A673 (cell line): ENCODE data around the gene BORCS6.

Experiments used
- EZH2 ChIP-seq: fragments of 200-600 bp; sonication (generic); IDR thresholded peaks from 2 replicates; pipeline ENCODE4 v1.6.1; 2017; ENCODE audit warnings: borderline replicate concordance, low read depth, mild to moderate bottlenecking, mixed read lengths, antibody characterized with exemption, low read length; ENCODE audit not compliant: poor library complexity, severe bottlenecking
- TF ChIP-seq, protein P1 (sequence below): fragments of 300-800, 200-600 bp; sonication (generic); conservative IDR thresholded peaks from 2 replicates; pipeline ENCODE4 v1.5.1; 2017; ENCODE audit warnings: low read depth, mild to moderate bottlenecking, antibody characterized with exemption, low read length, moderate library complexity, mixed read lengths

DNA sequence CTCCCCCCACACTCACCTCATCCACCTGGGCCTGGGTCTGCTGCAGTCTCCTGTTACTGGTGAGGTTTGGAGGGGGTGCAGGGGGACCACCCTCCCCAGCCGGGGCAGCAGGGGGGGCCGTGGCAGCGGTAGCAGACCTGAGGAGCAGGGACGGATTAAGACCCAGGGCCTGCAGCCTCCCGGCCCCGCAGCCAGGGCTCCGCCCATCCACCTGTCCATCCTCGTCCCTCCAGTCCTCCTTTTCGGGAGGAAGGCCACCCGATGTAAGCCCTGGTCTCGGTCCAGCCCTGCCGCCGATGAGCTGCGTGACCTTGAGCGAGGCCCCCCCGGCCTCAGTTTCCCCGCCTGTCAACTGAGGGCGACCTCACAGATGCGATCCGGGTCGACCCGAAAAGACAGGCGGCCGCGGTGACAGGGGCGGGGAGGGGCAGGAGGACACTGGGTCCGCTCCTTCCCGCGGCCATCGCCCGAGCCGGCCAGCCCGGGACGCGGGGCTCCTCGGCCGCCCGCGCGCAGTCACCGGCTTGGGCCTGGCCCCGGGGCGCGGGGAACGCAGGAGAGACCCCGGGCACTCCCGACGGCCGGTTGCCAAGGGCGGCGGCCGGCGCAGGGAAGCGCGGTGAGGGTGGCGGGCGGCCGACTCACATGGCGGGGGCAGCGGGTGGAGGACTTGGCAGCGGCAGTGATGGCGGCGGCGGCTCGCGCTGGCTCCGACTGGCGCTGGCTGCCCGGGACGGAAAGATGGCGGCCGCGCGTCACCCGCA is 27.6 kb downstream of the BORCS6 start, which contains the start of gene VAMP2:
- TF ChIP-seq, protein P1, sequence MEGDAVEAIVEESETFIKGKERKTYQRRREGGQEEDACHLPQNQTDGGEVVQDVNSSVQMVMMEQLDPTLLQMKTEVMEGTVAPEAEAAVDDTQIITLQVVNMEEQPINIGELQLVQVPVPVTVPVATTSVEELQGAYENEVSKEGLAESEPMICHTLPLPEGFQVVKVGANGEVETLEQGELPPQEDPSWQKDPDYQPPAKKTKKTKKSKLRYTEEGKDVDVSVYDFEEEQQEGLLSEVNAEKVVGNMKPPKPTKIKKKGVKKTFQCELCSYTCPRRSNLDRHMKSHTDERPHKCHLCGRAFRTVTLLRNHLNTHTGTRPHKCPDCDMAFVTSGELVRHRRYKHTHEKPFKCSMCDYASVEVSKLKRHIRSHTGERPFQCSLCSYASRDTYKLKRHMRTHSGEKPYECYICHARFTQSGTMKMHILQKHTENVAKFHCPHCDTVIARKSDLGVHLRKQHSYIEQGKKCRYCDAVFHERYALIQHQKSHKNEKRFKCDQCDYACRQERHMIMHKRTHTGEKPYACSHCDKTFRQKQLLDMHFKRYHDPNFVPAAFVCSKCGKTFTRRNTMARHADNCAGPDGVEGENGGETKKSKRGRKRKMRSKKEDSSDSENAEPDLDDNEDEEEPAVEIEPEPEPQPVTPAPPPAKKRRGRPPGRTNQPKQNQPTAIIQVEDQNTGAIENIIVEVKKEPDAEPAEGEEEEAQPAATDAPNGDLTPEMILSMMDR: no peak
- TF ChIP-seq EZH2: no peak
